Thyroid gland (tissue), 4 donors: Measurements from ENCODE around the gene PRKG2. TPM values are rescaled to one million over a fixed set of nuclear protein-coding genes. Genes with fewer than 3 reads are reported as not detected.

Experiments
- DNase-seq, 2 donors: peaks; one replicate each; pipeline ENCODE4 v3.0.0-alpha.2; 2019
- H3K27ac ChIP-seq, 3 donors: fragments of 200-600 bp; sonication (generic); 1 replicate in 2 of 3; 2 replicates in 1 of 3; pipeline ENCODE4 v1.5.1; 2016 to 2019; ENCODE audit warnings: mild to moderate bottlenecking in 1 of 3, moderate library complexity in 1 of 3
- H3K27me3 ChIP-seq: fragments of 200-600 bp; sonication (generic); one replicate; pipeline ENCODE4 v1.5.1; 2019
- H3K36me3 ChIP-seq, 2 donors: fragments of 200-600 bp; sonication (generic); one replicate each; pipeline ENCODE4 v1.5.1; 2016 to 2019
- H3K4me1 ChIP-seq, 2 donors: fragments of 200-600 bp; sonication (generic); one replicate each; pipeline ENCODE4 v1.5.1; 2017 to 2019
- H3K4me3 ChIP-seq, 3 donors: fragments of 200-600 bp; sonication (generic); replicated peaks in 1 of 3; 1 replicate in 2 of 3; 2 replicates in 1 of 3; pipeline ENCODE4 v1.5.1; 2016; ENCODE audit warnings: mild to moderate bottlenecking in 1 of 3
- H3K9me3 ChIP-seq: fragments of 200-600 bp; sonication (generic); one replicate; pipeline ENCODE4 v1.5.1; 2017
- CTCF ChIP-seq, 6 experiments: fragments of 200-600 bp in 3 of 6; fragments of 450-650 bp in 3 of 6; sonication (generic) in 3 of 6; IDR thresholded peaks; one replicate each; pipeline ENCODE4 v1.5.1; 2016 to 2019; ENCODE audit warnings: antibody characterized with exemption in 6 of 6, mild to moderate bottlenecking in 2 of 6, inconsistent platforms in 1 of 6, moderate library complexity in 1 of 6
- POLR2A ChIP-seq, 2 donors: fragments of 450-650 bp; IDR thresholded peaks; one replicate each; pipeline ENCODE4 v1.6.1; 2017; ENCODE audit warnings: antibody characterized with exemption in 2 of 2, mild to moderate bottlenecking in 2 of 2, moderate library complexity in 1 of 2
- WGBS, 2 donors: methylation state at CpG; one replicate each; pipeline ENCODE4 v1.1.5; 2017; 5-methylcytosine and 5-hydroxymethylcytosine counted together
- intact Hi-C: fragments of 100-400 bp; cut with DNase I; formaldehyde crosslinking; loops from one replicate; pipeline ENCODE4 v1.15.1; 2023
- total RNA-seq, 4 donors: library from RNA; depleted of rRNA; stranded (reverse); fragments of >200 nt; gene quantifications; one replicate each; pipeline ENCODE4 v1.2.3, GENCODE V29; 2016

PRKG2 gene
- total RNA-seq, 4 donors from 2014 or later, result 0.21 to 1.2 (median 0.54) TPM; not detected in 1

GRCh38 chr4:81060587-81061343 is 154.3 kb downstream of the PRKG2 start:
- Histone ChIP-seq H3K4me3 (no peak overlapping the region), H3K9me3 (no peaks in the 10 kb centered on the region), H3K36me3 (no peaks in the 10 kb centered on the region), H3K27me3 (no peaks in the 10 kb centered on the region), H3K27ac (no peak overlapping the region), H3K4me1 (no peaks in the 10 kb centered on the region)
- no peak for DNase-seq
- TF ChIP-seq POLR2A (IDR thresholded peaks at IDR 0.05) (no peak), CTCF (IDR thresholded peaks at IDR 0.05) (no peak)
- intact Hi-C loops, result no loop called here
- WGBS, 2 donors, result 80% methylated on average over 6 of the region's 6 CpGs

- intact Hi-C loops, result no loop called here
- TF ChIP-seq POLR2A (IDR thresholded peaks at IDR 0.05) (no peak), CTCF (IDR thresholded peaks at IDR 0.05) (no peak)
- H3K9me3 ChIP-seq, result no peaks in the 10 kb centered on the region
- H3K36me3 ChIP-seq, result no peaks in the 10 kb centered on the region
- 77 to 79% methylated on average over 1 of the region's 1 CpG for WGBS, 2 donors
- H3K4me3 ChIP-seq, result no peak overlapping the region
- no peak overlapping the region for H3K27ac ChIP-seq
- no peaks in the 10 kb centered on the region for H3K4me1 ChIP-seq
- no peaks in the 10 kb centered on the region for H3K27me3 ChIP-seq
- no peak for DNase-seq
Measured at GRCh38 chr4:81058621-81059020, 156.4 kb downstream of the PRKG2 start.

- WGBS, 2 donors, result 61 to 65% methylated on average over 7 of the region's 7 CpGs
- intact Hi-C loops, result no loop called here
- peak; percentile 56 to 67 for DNase-seq
- TF ChIP-seq POLR2A (IDR thresholded peaks at IDR 0.05), result no peak
- peak in 5 of 6 experiments; percentile 22 to 64 (median 57) for TF ChIP-seq CTCF (IDR thresholded peaks at IDR 0.05)
- no peaks in the 10 kb centered on the region for H3K27me3 ChIP-seq
- no peaks in the 10 kb centered on the region for H3K4me1 ChIP-seq
- no peaks in the 10 kb centered on the region for H3K36me3 ChIP-seq
- no peak overlapping the region for H3K4me3 ChIP-seq
- no peaks in the 10 kb centered on the region for H3K9me3 ChIP-seq
- H3K27ac ChIP-seq, result no peak overlapping the region
Measured at GRCh38 chr4:81052119-81053068, 162.6 kb downstream of the PRKG2 start.

GRCh38 chr4:81049907-81050306 is 165.1 kb downstream of the PRKG2 start:
- no peaks in the 10 kb centered on the region for H3K36me3 ChIP-seq
- no peak overlapping the region for H3K27ac ChIP-seq
- no peaks in the 10 kb centered on the region for H3K9me3 ChIP-seq
- 59 to 63% methylated on average over 3 of the region's 3 CpGs for WGBS, 2 donors
- H3K4me1 ChIP-seq, result no peaks in the 10 kb centered on the region
- no peak overlapping the region for H3K4me3 ChIP-seq
- TF ChIP-seq CTCF (IDR thresholded peaks at IDR 0.05) (no peak), POLR2A (IDR thresholded peaks at IDR 0.05) (no peak)
- intact Hi-C loops, result no loop called here
- DNase-seq, result no peak
- no peaks in the 10 kb centered on the region for H3K27me3 ChIP-seq
